ENCODE results near the gene OLFML3.
"Not testable (repeated sequence)": the region's sequence is repeated elsewhere in the genome, so short reads cannot be mapped to it uniquely, and the experiment has no call there.

Gene OLFML3

GRCh38 chr1:114008480-114008941 is 29.2 kb downstream of the OLFML3 start:
- TF ChIP-seq, protein P1, sequence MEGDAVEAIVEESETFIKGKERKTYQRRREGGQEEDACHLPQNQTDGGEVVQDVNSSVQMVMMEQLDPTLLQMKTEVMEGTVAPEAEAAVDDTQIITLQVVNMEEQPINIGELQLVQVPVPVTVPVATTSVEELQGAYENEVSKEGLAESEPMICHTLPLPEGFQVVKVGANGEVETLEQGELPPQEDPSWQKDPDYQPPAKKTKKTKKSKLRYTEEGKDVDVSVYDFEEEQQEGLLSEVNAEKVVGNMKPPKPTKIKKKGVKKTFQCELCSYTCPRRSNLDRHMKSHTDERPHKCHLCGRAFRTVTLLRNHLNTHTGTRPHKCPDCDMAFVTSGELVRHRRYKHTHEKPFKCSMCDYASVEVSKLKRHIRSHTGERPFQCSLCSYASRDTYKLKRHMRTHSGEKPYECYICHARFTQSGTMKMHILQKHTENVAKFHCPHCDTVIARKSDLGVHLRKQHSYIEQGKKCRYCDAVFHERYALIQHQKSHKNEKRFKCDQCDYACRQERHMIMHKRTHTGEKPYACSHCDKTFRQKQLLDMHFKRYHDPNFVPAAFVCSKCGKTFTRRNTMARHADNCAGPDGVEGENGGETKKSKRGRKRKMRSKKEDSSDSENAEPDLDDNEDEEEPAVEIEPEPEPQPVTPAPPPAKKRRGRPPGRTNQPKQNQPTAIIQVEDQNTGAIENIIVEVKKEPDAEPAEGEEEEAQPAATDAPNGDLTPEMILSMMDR (conservative IDR thresholded peaks at IDR 0.05): no peak

GRCh38 chr1:114008993-114009392 is 29.7 kb downstream of the OLFML3 start:
- no peak overlapping the region for H3K27ac ChIP-seq
- TF ChIP-seq, protein P1 (conservative IDR thresholded peaks at IDR 0.05): no peak

More at GRCh38 chr1:114008480-114008941, 29.2 kb downstream of the OLFML3 start:
- no peak overlapping the region for H3K27ac ChIP-seq

DNA sequence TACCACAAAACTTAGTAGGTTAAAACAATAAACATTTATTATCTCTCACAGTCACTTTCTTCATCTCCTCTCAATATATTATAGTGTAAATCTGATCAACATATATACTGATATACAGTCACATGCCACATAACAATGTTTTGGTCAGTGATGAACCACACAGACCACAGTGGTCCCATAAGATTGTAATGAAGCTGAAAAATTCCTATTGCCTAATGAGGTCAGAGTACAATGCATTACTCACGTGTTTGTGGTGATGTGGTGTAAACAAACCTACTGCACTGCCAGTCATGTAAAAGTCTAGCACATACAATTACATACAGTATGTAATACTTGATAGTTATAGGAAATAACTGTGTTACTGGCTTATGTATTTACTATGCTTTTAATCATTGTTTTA is 30.1 kb downstream of the OLFML3 start:
- TF ChIP-seq, protein P1 (conservative IDR thresholded peaks at IDR 0.05): no peak
- H3K27ac ChIP-seq: no peak overlapping the region

DNA sequence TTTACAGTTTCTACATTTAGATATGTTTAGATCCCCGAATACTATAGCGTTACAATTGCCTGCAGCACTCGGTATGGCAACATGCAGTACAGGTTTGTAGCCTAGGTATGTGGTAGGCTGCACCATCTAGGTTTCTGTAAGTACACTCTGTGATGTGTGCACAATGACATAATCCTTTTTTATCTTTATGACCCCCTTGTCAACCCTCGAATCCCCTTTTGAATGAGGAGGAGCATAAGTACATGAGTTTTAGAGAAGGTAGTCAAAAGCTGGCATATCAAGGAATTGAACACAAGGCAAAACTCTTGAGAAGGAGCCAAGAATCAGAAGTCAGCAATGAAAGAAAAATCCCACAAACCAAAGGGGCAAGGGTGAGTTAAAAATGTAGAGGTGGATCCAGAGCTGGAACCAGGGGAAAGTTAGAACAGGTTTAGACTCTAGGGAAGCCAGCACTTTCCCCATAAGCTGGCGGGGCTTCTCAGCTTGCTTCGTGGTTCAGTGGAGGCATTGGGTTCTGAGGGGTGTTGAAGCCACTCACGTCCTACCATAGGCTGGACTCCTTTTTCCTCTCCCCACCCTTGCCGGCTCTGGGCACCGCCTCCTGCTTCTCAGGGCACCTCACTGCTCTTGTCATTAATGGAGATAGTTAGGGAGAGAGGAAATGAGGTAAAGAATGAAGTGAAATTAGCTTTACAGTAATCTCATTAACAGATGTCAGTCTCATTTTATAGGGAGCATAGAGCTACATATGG is 31.3 kb downstream of the OLFML3 start:
- TF ChIP-seq, protein P1 (conservative IDR thresholded peaks at IDR 0.05): no peak
- no peak overlapping the region for H3K27ac ChIP-seq

DNA sequence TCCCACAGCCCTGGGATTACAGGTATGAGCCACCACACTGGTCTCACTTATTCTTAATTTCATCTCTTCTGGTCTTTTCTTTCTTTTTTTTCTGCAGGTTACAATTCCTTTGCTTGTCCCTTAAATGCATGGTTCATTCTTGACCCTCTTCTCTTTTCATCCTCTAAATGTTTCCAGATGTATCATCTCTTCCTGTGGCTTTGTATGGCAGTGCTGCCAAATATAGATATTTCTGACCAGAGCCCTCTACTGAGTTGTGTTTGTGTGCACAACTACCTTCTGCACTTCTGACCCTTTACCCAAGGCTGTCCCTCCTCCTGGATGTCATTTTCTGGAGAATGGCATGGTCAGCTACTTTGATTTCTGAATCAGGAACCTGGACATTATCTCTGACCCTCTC is 32.5 kb downstream of the OLFML3 start:
- H3K27ac ChIP-seq: no peak overlapping the region
- TF ChIP-seq, protein P1 (conservative IDR thresholded peaks at IDR 0.05): no peak

- TF ChIP-seq, protein P1 (conservative IDR thresholded peaks at IDR 0.05): no peak
- H3K27ac ChIP-seq: no peak overlapping the region
Measured at GRCh38 chr1:114015075-114015474, 35.8 kb downstream of the OLFML3 start.

DNA sequence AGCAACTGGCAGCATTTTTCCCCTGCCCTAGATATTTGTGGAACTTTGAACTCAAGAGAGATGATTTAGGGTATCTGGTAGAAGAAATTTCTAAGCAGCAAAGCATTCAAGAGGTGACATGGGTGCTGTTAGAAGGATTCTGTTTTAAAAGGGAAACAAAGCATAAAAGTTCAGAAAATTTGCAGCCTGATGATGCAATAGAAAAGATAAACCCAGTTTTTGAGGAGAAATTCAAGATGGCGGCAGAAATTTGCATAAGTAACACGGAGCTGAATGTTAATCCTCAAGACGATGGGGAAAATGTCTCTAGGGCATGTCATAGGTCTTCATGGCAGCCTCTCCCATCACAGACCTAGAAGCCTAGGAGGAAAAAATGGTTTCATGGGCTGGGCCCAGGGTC is 40.5 kb downstream of the OLFML3 start:
- not testable (repeated sequence) for H3K27ac ChIP-seq

DNA sequence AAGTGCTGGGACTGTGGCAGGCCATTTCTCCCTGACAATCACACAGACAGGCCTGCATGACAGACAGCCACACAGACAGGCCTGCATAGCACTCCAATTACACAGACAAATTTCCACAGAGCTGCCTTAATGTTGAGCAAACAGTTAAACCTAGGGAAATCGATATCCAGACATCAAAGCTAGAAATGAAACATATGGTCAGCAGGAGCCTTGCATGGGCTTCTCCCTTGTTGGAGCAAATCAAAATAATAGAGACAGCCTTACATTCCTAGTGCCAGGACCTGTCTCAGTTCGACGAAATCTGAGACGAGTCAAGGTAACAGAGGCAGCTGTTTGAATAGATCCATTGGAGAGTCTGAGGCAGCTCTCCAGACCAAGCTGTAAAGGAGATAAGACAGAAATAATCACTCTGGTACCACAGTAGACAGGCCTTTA is 42.4 kb downstream of the OLFML3 start:
- H3K27ac ChIP-seq: no peak overlapping the region
- TF ChIP-seq, protein P1 (conservative IDR thresholded peaks at IDR 0.05): no peak
